GM12878 (cell line): Measurements from ENCODE around the gene ZFAND2A. TPM values are rescaled to one million over a fixed set of nuclear protein-coding genes. Genes with fewer than 3 reads are reported as not detected.

Experiments used
- ATAC-seq: fragments of 200-7000 bp; cut with Tn5 transposase; 3 replicates; pipeline ENCODE4 v1.9.1; 2020; ENCODE audit warnings: mild to moderate bottlenecking, moderate library complexity
- BruUV-seq: library from RNA; stranded (reverse); fragments of 400-500 nt; replicated peaks from 2 replicates; lab custom pipeline; 2021; lab: Mats Ljungman, UMichigan
- CTCF ChIA-PET: fragments of 300-600 bp; sonication (Branson Sonifier 250); formaldehyde crosslinking; extraction: SDS; loops from one replicate; lab custom pipeline; 2021; ENCODE audit warnings: inconsistent platforms; lab: Yijun Ruan, JAX
- POLR2A ChIA-PET: fragments of 350-600 bp; formaldehyde crosslinking; extraction: SDS; loops from one replicate; lab custom pipeline; 2021; ENCODE audit warnings: inconsistent platforms; lab: Charles Lee
- RAD21 ChIA-PET: fragments of 300-600 bp; sonication (Branson Sonifier 250); formaldehyde crosslinking; loops from one replicate; lab custom pipeline; 2023; ENCODE audit warnings: antibody characterized with exemption; ENCODE audit not compliant: unreplicated experiment; lab: Charles Lee
- SMC1A ChIA-PET: fragments of 300-600 bp; sonication (Branson Sonifier 250); formaldehyde crosslinking; loops from one replicate; lab custom pipeline; 2023; ENCODE audit not compliant: unreplicated experiment, uncharacterized antibody; lab: Charles Lee
- DNase-seq: peaks from one replicate; pipeline ENCODE4 v3.0.0-alpha.2; 2011; ENCODE audit warnings: low read depth, low spot score
- FAIRE-seq: peaks from 3 replicates; lab custom pipeline; 2011; peaks lifted over from hg19 to GRCh38; lab: Jason Lieb, UNC
- H2AFZ ChIP-seq: 2 replicates; pipeline ENCODE4 v1.6.0; 2011; ENCODE audit warnings: low read depth, low read length, control low read depth; ENCODE audit not compliant: control insufficient read depth
- H3K27ac ChIP-seq: 2 replicates; pipeline ENCODE4 v1.5.1; 2011; ENCODE audit warnings: control low read depth; ENCODE audit not compliant: control insufficient read depth, insufficient read depth
- H3K27me3 ChIP-seq, 2 experiments: replicated peaks in 1 of 2; 2 replicates each; pipeline versions ENCODE4 v1.6.0 to v1.6.1; 2011; ENCODE audit warnings: low read length in 1 of 2; ENCODE audit not compliant: control insufficient read depth in 2 of 2, insufficient read depth in 2 of 2
- H3K36me3 ChIP-seq, 2 experiments: 2 replicates each; pipeline ENCODE4 v1.5.1; 2011; ENCODE audit warnings: low read length in 1 of 2; ENCODE audit not compliant: control insufficient read depth in 2 of 2, insufficient read depth in 2 of 2
- H3K4me1 ChIP-seq: 2 replicates; pipeline ENCODE4 v1.6.1; 2011; ENCODE audit warnings: mild to moderate bottlenecking, low read length, moderate library complexity, mixed read lengths; ENCODE audit not compliant: control insufficient read depth, insufficient read depth
- H3K4me2 ChIP-seq: 2 replicates; pipeline ENCODE4 v1.6.0; 2011; ENCODE audit warnings: control low read depth; ENCODE audit not compliant: control insufficient read depth, insufficient read depth
- H3K4me3 ChIP-seq: fragments of 200-600 bp; sonication (generic); 2 replicates; pipeline ENCODE4 v1.5.1; 2016
- H3K79me2 ChIP-seq: 2 replicates; pipeline ENCODE4 v1.6.0; 2011; ENCODE audit warnings: low read length; ENCODE audit not compliant: control insufficient read depth, insufficient read depth
- H3K9ac ChIP-seq: 2 replicates; pipeline ENCODE4 v1.8.0; 2011; ENCODE audit warnings: low read length, control low read depth, mixed read lengths; ENCODE audit not compliant: control insufficient read depth, insufficient read depth
- H3K9me3 ChIP-seq: replicated peaks from 3 replicates; pipeline ENCODE4 v1.5.1; 2011; ENCODE audit warnings: mild to moderate bottlenecking, low read length; ENCODE audit not compliant: control insufficient read depth, insufficient read depth
- H4K20me1 ChIP-seq: 2 replicates; pipeline ENCODE4 v1.6.0; 2011; ENCODE audit not compliant: control insufficient read depth, insufficient read depth
- E2F4 ChIP-seq: IDR thresholded peaks from 2 replicates; pipeline ENCODE4 v1.6.1; 2012; ENCODE audit warnings: low read depth, low read length, improper control_type of control experiment
- GATAD2B ChIP-seq: fragments of 450-650 bp; conservative IDR thresholded peaks from 2 replicates; pipeline ENCODE4 v1.6.1; 2017; ENCODE audit warnings: low read depth, mild to moderate bottlenecking, moderate library complexity
- HCFC1 ChIP-seq: fragments of 150-350 bp; IDR thresholded peaks from 2 replicates; pipeline ENCODE4 v1.6.1; 2014; ENCODE audit warnings: low read length
- MTA3 ChIP-seq: IDR thresholded peaks from 2 replicates; pipeline ENCODE4 v1.6.1; 2012; ENCODE audit warnings: low read length, inconsistent platforms, borderline replicate concordance
- MYB ChIP-seq: fragments of 150-350 bp; IDR thresholded peaks from 2 replicates; pipeline ENCODE4 v1.6.1; 2014; ENCODE audit warnings: mild to moderate bottlenecking, low read depth, low read length, borderline replicate concordance
- NBN ChIP-seq: fragments of 450-650 bp; IDR thresholded peaks from 2 replicates; pipeline ENCODE4 v1.6.1; 2016
- NFXL1 ChIP-seq: fragments of 450-650 bp; IDR thresholded peaks from 2 replicates; pipeline ENCODE4 v1.6.1; 2017; ENCODE audit warnings: antibody characterized with exemption, mild to moderate bottlenecking, borderline replicate concordance
- NRF1 ChIP-seq: conservative IDR thresholded peaks from 2 replicates; pipeline ENCODE4 v1.6.1; 2011; ENCODE audit warnings: mild to moderate bottlenecking, low read depth, low read length, improper control_type of control experiment
- RELB ChIP-seq: fragments of 450-650 bp; IDR thresholded peaks from 2 replicates; pipeline ENCODE4 v1.6.1; 2017; ENCODE audit warnings: low read depth, mild to moderate bottlenecking, moderate library complexity
- TARDBP ChIP-seq: IDR thresholded peaks from 2 replicates; pipeline ENCODE4 v1.6.1; 2016; ENCODE audit warnings: borderline replicate concordance
- WGBS: methylation state at CpG from one replicate; pipeline ENCODE4 v1.1.6; 2016; ENCODE audit warnings: low lambda C conversion rate; ENCODE audit not compliant: insufficient replicate concordance, insufficient coverage; ENCODE audit errors: missing lambda C conversion rate; 5-methylcytosine and 5-hydroxymethylcytosine counted together
- in situ Hi-C: fragments of 300-500 bp; cut with MboI; formaldehyde crosslinking; loops from 9 replicates; pipeline ENCODE4 v1.14.3; 2018; ENCODE audit warnings: mixed read lengths
- intact Hi-C: fragments of 100-400 bp; cut with micrococcal nuclease; formaldehyde crosslinking; loops from one replicate; pipeline ENCODE4 v1.14.2; 2022; ENCODE audit not compliant: unreplicated experiment
- polyA plus RNA-seq, 11 experiments: library from polyadenylated mRNA; depleted of rRNA in 4 of 11; unstranded in 6 of 11; stranded (reverse) in 5 of 11; fragments of >200 nt; fragmentation: Nextera tagmentation in 4 of 11; fragmentation: Illumina TruSeq in 1 of 11; extraction: Ambion mirVana in 4 of 11; extraction: Trizol in 1 of 11; gene quantifications; 1 replicate in 1 of 11; 2 replicates in 10 of 11; pipeline versions ENCODE4 v1.2.1 to v1.2.3, GENCODE V29; 2011 to 2016; ENCODE audit warnings: inconsistent platforms in 2 of 11, missing spikeins in 2 of 11, low read depth in 1 of 11
- total RNA-seq, 4 experiments: library from RNA; depleted of rRNA in 3 of 4; stranded (reverse); fragments of >200 nt in 3 of 4; fragmentation: Illumina TruSeq in 1 of 4; extraction: Trizol in 1 of 4; gene quantifications; 2 replicates each; pipeline versions ENCODE4 v1.2.1 to v1.2.3, GENCODE V29; 2013 to 2021

Gene ZFAND2A
- total and polyA plus RNA-seq, 10 of the 15 experiments (the other 5 are each of a cell fraction or from before 2014, with no cell fraction given): 14.8 to 39.9 (median 20.8) TPM

DNA sequence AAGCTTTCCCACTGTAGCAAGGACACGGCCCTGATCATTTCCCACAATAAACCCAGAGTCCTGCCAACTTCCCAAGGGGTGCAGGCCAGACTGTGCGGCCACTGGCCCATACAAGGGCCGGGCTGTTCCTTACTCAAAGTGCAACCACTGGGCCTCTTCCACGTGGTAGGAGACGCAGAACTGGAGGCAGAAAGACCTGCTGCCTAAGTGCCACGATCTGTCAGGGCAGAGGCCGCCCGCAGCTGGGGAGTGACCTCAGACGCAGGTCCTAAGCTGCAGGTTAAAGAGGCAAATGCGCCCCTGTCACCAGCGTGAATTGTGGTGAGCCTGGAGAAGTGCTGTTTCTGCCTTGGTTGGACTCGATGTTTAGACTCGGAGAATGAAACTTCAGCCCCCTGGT is 45.9 kb downstream of the ZFAND2A start:
- no peaks in the 10 kb centered on the region for H3K4me1 ChIP-seq
- ATAC-seq (no peak), FAIRE-seq (no peak), DNase-seq (no peak)
- H3K4me3 ChIP-seq: no peak overlapping the region
- peaks cover 0 to 1% of the 10 kb centered on the region in 2 experiments; a peak in 2 of 4 replicates for H3K36me3 ChIP-seq
- BruUV-seq: no TSS peak
- in situ Hi-C loops: no loop called here
- ChIA-PET CTCF (interaction anchor here (0.6 kb wide), 1 partner anchor 230 kb away, joined by 3 read pairs; no protein-coding TSS in a partner anchor), SMC1A (no interaction called here), POLR2A (interaction anchor here (0.6 kb wide), 1 partner anchor 164 kb away, joined by 5 read pairs; no protein-coding TSS in a partner anchor), RAD21 (no interaction called here)
- no peak overlapping the region for H3K9ac ChIP-seq
- H3K9me3 ChIP-seq: no peaks in the 10 kb centered on the region
- no peaks in the 10 kb centered on the region for H4K20me1 ChIP-seq
- no peak overlapping the region for H2AFZ ChIP-seq
- no peaks in the 10 kb centered on the region for H3K27me3 ChIP-seq
- H3K4me2 ChIP-seq: no peak overlapping the region
- 94% methylated on average over 13 of the region's 13 CpGs for WGBS
- TF ChIP-seq NRF1 (no peak), NFXL1 (no peak), HCFC1 (no peak), NBN (no peak), GATAD2B (no peak), E2F4 (no peak), TARDBP (no peak), MYB (no peak), MTA3 (no peak), RELB (no peak)
- H3K27ac ChIP-seq: no peak overlapping the region
- H3K79me2 ChIP-seq: no peaks in the 10 kb centered on the region
- intact Hi-C loops: no loop called here
